GM18951 (cell line): Measurements from ENCODE around the gene ANKRD49.

ENCODE experiments used
- POLR2A ChIP-seq: IDR thresholded peaks from 4 replicates; pipeline ENCODE4 v1.6.1; 2011; ENCODE audit warnings: mild to moderate bottlenecking; ENCODE audit not compliant: insufficient read length, insufficient read depth; ENCODE audit errors: extremely low read depth
- in situ Hi-C: fragments of 300-500 bp; cut with MboI; formaldehyde crosslinking; loops from one replicate; pipeline ENCODE4 v1.12.0; 2022; ENCODE audit warnings: low sequenced_read_pairs, mixed read lengths, inconsistent platforms; ENCODE audit not compliant: unreplicated experiment

ANKRD49 gene

DNA sequence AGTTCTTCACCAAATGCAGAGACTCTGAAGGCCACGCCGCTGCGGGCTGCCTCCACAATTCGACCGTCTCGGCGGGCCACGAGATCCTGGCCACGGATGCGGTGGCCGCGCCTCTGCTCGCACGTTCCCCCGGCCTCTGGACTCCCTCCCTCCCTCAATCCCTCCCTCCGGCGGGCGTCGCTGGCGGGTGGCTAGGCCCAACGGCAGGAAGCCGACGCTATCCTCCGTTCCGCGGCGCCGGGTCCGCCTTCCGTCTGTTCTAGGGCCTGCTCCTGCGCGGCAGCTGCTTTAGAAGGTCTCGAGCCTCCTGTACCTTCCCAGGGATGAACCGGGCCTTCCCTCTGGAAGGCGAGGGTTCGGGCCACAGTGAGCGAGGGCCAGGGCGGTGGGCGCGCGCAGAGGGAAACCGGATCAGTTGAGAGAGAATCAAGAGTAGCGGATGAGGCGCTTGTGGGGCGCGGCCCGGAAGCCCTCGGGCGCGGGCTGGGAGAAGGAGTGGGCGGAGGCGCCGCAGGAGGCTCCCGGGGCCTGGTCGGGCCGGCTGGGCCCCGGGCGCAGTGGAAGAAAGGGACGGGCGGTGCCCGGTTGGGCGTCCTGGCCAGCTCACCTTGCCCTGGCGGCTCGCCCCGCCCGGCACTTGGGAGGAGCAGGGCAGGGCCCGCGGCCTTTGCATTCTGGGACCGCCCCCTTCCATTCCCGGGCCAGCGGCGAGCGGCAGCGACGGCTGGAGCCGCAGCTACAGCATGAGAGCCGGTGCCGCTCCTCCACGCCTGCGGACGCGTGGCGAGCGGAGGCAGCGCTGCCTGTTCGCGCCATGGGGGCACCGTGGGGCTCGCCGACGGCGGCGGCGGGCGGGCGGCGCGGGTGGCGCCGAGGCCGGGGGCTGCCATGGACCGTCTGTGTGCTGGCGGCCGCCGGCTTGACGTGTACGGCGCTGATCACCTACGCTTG lies 50.2 kb downstream of the ANKRD49 start, which contains the start of gene FUT4:
Gene FUT4, plus strand, starts transcription at position 227 of the 951 bp plus-strand sequence. Its CDS starts 213 bp downstream, at position 440.
- in situ Hi-C loops, result no loop called here
- TF ChIP-seq POLR2A, result peak; percentile 77

- no peak for TF ChIP-seq POLR2A
- in situ Hi-C loops, result no loop called here
Measured at GRCh38 chr11:94544646-94545263, 51.0 kb downstream of the ANKRD49 start.

DNA sequence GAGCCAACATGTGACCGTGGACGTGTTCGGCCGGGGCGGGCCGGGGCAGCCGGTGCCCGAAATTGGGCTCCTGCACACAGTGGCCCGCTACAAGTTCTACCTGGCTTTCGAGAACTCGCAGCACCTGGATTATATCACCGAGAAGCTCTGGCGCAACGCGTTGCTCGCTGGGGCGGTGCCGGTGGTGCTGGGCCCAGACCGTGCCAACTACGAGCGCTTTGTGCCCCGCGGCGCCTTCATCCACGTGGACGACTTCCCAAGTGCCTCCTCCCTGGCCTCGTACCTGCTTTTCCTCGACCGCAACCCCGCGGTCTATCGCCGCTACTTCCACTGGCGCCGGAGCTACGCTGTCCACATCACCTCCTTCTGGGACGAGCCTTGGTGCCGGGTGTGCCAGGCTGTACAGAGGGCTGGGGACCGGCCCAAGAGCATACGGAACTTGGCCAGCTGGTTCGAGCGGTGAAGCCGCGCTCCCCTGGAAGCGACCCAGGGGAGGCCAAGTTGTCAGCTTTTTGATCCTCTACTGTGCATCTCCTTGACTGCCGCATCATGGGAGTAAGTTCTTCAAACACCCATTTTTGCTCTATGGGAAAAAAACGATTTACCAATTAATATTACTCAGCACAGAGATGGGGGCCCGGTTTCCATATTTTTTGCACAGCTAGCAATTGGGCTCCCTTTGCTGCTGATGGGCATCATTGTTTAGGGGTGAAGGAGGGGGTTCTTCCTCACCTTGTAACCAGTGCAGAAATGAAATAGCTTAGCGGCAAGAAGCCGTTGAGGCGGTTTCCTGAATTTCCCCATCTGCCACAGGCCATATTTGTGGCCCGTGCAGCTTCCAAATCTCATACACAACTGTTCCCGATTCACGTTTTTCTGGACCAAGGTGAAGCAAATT lies 51.7 kb downstream of the ANKRD49 start:
- TF ChIP-seq POLR2A, result no peak

GRCh38 chr11:94546162-94546470 lies 52.3 kb downstream of the ANKRD49 start:
- in situ Hi-C loops, result no loop called here
- TF ChIP-seq POLR2A, result no peak

More for the DNA sequence above, 51.7 kb downstream of the ANKRD49 start:
- in situ Hi-C loops, result no loop called here

GRCh38 chr11:94546886-94547285 lies 53.1 kb downstream of the ANKRD49 start:
- in situ Hi-C loops, result no loop called here
- TF ChIP-seq POLR2A, result no peak

DNA sequence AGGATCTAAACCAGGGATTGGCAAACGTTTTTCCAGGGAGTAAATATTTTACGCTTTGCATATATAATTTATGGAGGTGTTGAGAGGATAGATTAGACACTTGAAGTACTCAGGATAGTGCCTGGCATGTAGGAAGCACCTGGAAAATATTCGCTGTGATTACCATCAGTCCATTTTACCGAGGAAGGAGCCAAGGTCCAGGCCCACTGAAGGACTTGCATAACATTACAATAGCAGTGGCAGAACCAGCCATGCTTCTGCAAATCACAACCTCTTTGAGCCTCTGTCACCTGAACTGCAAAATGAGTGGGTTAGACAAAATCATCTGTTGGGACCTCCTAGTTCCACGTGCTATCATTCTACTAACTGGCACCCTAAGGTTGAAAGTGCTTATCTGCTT lies 55.4 kb downstream of the ANKRD49 start:
- in situ Hi-C loops, result no loop called here
- TF ChIP-seq POLR2A, result no peak
